DMS53 treated with DMSO at 0.1 percent for 48 hours (cell line): Measurements from ENCODE around the gene TSN.
A peak's percentile ranks its signal among the peaks of the same experiment; 100 is the strongest.

Source experiments
- DNase-seq: peaks from one replicate; lab custom pipeline; 2025; ENCODE audit not compliant: unreplicated experiment; lab: John Stamatoyannopoulos, UW

The TSN gene

GRCh38 chr2:121741450-121741849 is 14.0 kb upstream of the TSN start:
- no peak for DNase-seq

DNA sequence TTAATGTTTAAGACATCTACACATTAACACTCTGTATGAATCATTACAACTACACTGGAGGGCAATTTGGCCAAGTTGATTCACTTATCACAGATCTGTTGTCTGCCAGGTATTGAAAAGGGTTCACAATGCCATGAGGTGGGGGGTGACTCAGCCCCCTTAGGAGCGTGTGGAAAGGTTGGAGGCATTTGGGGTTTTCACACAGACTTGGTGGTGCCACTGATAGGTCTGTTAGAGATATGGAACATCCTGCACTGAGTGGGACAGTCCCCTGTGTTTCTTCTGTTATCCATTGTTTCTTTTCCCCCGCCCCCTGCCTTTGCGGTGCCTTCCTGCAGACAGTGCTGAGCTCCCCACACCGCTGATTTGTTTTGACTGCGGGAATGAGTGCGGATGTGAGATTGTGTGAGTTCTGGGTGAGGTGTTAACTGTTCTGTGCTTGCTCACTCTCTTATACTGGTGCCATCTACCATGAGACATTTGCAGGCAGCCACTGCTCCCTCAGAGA is 9.3 kb upstream of the TSN start:
- no peak for DNase-seq

GRCh38 chr2:121748202-121748601 is 7.2 kb upstream of the TSN start:
- DNase-seq = no peak

- no peak for DNase-seq
Measured at GRCh38 chr2:121754851-121755236, 607 bp upstream of the TSN start.

DNA sequence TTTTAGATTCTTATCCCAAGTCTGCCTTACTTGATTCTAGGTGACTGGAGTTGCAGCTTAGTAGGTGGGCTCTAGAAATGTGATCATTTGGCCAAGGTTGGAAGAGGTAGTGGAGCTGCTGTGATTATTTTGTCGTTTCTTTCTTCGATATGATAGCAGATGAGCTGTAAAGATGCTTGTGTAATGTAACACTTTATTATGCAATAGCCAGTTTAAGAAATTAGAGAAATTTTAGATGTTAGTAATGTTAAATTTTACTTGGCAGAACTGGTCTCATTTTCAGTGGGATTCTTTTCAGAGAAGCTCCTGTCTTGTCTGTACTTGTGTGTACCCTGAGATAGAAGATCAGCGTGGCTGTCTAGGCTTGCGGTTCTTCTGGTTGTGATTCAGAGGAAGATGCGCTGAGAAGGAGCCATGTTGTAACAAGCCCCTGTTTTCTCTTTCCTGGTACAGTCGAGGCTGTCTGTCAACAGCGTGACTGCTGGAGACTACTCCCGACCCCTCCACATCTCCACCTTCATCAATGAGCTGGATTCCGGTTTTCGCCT is 9.3 kb downstream of the TSN start:
- no peak for DNase-seq

DNA sequence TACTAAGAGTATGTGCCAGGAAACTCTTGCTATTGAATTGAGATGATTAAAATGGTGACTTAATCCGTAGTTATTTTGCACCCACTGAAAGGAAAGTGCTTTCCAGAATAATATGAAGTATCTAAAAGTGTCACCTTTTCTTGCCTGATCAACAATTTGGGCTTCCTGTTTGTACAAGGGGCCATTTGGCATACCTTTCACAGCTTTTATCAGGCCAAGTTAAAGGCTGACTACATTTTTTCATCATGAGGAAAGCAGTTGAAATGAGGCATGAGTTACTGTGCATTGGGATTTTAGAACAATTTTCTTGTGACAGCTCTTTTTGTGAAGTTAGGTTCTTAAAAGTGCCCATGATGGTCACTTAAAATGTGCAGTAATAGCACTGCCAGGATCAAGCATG is 11.2 kb downstream of the TSN start:
- DNase-seq = no peak

- no peak for DNase-seq
Measured at GRCh38 chr2:121768143-121768755, 12.8 kb downstream of the TSN start.

DNA sequence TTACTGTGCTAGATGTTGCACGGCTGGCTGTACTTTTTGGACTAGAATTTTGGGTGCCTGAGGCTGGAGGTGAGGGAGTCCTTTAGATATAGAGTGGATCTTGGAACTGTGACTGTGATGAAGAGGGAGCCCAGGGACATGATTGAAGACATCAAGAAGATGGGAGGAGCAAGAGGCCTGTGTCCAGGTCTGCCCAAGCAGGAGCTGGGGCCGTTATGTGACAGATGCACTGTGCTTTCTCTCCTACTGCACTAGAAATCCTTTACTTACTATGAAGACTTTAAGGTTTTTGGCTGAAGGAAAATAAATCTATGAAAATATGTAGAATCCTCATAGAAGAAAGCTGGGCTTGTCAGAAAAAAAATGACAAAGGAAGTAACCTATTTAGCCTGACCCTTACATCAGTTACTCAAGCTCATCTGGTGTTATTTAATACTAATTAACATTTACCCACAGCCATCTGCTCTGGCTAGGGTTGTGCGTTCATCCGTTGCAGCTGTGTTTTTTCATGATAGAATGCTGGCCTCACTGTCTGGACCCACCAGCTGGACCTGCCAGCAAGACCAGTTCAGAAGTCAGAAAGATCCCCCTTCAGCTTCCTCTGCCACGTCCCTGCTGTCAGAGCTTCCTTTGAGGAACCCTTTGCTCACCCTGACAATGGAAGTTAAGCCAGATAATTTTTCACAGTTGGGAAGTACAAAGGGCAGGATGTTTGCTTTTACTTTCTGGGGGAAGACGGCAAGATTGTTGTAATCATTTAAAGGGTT is 16.7 kb downstream of the TSN start:
- peak; percentile 75 for DNase-seq

- DNase-seq = no peak
Measured at GRCh38 chr2:121774235-121774634, 18.8 kb downstream of the TSN start.

DNA sequence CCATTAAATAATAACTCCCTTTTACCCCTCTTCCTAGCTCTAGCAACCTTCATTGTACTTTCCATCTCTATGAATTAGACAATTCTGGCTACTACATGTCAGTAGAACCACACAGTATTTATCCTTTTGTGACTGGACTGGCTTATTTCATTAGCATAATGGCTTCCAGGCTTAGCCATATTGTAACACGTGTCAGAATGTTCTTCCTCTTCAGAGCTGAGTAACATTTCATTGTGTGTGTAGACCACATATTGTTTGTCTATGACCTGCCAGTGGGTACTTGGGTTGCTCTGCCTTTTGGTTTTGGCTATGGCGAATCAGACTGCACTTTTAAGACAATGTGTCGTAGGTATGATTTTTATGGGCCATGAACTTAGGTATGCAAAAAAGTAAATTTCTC is 20.9 kb downstream of the TSN start:
- DNase-seq = no peak

- no peak for DNase-seq
Measured at GRCh38 chr2:121776885-121777698, 21.6 kb downstream of the TSN start.

DNA sequence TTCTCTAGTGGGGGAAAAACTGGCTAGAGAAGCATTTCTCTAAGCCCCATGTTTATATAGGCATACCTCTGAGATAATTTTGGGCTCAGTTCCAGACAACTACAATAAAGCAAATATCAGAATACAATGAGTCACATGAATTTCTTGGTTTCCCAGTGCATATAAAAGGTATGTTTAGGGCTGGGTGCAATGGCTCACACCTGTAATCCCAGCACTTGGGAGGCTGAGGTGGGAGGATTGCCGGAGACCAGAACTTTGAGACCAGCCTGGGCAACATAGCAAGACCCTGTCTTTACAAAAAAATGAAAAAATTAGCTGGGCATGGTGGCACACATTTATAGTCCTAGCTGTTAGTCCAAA is 22.2 kb downstream of the TSN start:
- DNase-seq = peak; percentile 86

DNA sequence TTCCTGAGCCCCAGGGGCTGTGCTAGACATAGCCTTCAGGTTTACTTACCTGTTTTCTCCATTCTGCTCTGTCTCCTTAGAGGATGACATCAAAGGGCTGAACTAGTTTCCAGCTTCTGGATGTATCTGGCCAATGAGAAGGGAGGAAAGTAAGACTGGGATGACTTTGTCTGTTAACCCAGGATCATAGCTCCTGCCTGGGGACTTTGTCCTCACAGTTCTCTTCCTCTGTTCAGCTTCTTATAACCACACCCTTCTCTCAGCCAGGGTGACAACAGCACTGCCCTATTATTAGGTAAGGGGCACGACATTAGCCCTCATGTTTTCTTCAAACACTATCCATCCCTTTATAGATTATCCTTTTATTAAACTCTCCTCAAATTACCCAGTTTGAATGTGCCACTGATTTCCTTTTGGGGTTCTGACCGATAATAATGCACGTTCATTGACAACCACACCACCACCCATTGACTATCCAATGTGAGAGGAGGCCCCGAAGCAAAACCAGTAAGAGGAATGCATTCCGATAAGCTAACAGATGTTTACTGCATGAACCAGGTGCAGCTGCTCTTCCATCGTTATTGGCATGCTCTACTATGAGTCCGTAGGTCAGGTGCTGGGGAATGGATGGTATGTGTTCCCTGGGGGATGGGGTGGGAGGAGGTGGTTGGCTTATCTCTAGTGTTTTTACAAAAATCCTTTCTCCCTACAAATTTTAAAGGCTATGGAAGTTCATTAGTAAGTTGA is 23.5 kb downstream of the TSN start:
- DNase-seq = no peak

DNA sequence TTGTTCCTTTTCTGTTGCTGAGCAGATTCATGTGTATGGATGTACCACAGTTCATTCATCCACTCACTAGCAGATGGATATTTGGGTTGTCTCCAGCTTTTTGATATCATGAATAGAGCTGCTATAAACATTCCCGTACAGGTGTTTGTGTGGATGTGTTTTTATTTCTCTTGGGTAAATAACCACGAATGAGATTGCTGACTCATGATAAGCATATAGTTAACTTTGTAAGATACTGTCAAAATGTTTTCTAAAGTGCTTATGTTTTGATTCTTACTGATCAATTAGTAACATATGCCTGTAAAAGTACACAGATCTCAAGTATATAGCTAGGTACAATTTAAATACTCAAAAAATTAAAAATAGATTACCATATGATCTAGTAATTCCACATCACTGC is 27.7 kb downstream of the TSN start:
- no peak for DNase-seq

- no peak for DNase-seq
Measured at GRCh38 chr2:121788685-121789084, 33.2 kb downstream of the TSN start.

DNA sequence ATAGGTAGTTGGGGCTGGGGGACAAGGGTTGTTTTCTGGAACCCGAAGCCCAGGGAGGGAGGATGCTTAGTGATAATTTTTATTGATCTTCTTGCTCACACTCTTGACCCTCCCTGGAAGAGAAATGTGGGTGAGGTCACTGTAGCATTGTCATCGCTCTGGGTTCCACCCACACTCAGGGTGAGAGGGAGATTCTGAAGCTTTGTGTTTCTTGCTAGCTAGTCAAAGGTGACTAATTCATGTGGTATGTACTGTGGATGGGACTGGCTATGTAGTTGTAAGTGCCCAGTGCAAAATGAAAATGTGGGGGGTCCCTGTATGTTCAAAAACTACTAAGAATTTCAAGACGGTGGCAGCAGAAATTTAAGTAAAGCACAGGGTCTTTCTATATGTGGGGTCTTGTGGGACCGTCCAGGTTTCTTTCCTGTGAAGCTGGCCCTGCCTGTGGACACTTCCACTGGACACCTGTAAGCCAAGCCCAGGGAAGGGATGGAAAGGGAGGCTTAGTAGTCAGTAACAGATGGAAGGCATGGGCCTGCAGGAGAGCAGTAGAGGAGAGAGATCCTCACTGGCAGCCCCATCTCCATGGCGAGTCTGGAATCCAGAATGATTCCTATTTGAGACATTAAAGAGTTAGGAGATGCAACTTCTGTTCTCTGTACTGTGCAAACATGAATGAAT is 35.0 kb downstream of the TSN start:
- DNase-seq = peak; percentile 68

DNA sequence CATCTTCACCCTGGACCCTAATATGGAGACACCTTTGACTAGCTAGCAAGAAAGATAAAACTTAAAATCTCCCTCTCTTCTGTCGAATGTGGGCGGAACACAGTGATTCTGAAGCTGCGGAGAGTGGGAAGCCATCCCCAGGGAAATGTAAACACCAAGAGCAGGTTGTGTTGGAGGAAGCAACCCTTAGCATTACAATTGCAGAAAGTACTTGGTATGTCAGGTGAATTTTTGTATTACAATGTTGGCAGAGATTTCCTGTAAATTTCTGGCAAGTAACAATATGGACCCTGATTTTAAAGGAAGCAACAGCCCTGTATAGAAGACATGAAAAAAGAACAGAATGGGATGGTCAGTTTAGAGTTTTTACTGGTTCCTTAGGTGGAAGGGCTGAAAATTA is 35.8 kb downstream of the TSN start:
- DNase-seq = no peak

GRCh38 chr2:121791801-121792221 is 36.4 kb downstream of the TSN start:
- DNase-seq = no peak

DNA sequence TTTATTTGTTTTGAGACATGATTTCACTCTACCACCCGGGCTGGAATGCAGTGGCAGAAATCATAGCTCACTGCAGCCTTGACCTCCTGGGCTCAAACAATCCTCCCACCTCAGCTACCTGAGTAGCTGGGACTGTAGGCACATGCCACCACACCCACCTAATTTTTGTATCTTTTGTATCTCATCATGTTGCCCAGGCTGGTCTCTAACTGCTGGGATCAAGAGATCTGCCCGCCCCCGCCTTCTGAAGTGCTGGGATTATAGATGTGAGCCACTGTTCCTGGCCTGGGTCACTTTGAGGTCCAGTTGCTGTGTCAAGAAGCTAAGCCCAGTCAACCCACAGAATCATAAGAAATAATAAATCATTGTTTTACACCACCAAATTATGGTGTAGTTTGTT is 38.4 kb downstream of the TSN start:
- no peak for DNase-seq

DNA sequence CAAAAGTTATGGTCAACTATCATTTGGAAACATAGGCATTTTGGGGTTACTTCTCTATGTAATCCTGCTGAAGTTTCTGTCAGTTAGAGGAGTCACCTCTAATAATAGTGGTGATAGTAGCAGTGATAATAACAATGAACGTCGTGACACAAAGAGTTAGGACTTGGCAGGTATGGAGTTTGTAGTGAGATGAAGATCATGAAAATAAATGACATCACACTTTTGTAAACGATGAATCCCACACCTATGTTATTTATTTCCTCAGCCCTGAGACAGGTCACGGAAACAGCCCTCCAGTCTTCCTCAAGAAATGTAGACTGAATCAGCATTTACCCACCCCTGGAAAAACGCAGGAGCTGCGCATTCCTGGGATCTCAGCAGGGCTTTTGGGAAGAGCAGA is 38.8 kb downstream of the TSN start:
- DNase-seq = no peak
